ENCODE measurements around the gene RARA.
"Not testable (repeated sequence)": the region's sequence is repeated elsewhere in the genome, so short reads cannot be mapped to it uniquely, and the experiment has no call there.

RARA gene

GRCh38 chr17:40295488-40296436, 13.2 kb upstream of the RARA start:
- no peak for DNase-seq

GRCh38 chr17:40297511-40297910, 11.5 kb upstream of the RARA start:
- DNase-seq: no peak

GRCh38 chr17:40298726-40299125, 10.3 kb upstream of the RARA start:
- no peak for DNase-seq

- DNase-seq: not testable (repeated sequence)
These were observed 9.7 kb upstream of the RARA start for GRCh38 chr17:40299159-40299757.

- DNase-seq: no peak
These were observed 7.7 kb upstream of the RARA start for GRCh38 chr17:40301315-40301714.

- no peak for DNase-seq
These were observed 5.8 kb upstream of the RARA start for GRCh38 chr17:40303009-40303657.

GRCh38 chr17:40303708-40304551, 5.0 kb upstream of the RARA start:
- no peak for DNase-seq

GRCh38 chr17:40304552-40304863, 4.5 kb upstream of the RARA start:
- not testable (repeated sequence) for DNase-seq

- not testable (repeated sequence) for DNase-seq
These were observed 4.1 kb upstream of the RARA start for GRCh38 chr17:40304866-40305265.

- no peak for DNase-seq
These were observed 2.6 kb upstream of the RARA start for GRCh38 chr17:40306395-40306794.

- DNase-seq: no peak
These were observed 1.8 kb upstream of the RARA start for GRCh38 chr17:40307001-40307730.

GRCh38 chr17:40307740-40308239, 1.2 kb upstream of the RARA start:
- no peak for DNase-seq

GRCh38 chr17:40309949-40310510, 1.1 kb downstream of the RARA start:
- no peak for DNase-seq

- DNase-seq: no peak
These were observed 2.0 kb downstream of the RARA start for GRCh38 chr17:40310882-40311391.

- no peak for DNase-seq
These were observed 2.6 kb downstream of the RARA start for GRCh38 chr17:40311575-40311974.

- no peak for DNase-seq
These were observed 3.3 kb downstream of the RARA start for GRCh38 chr17:40312131-40312731.

GRCh38 chr17:40312893-40313667, 4.1 kb downstream of the RARA start:
- DNase-seq: no peak

- no peak for DNase-seq
These were observed 4.9 kb downstream of the RARA start for GRCh38 chr17:40313668-40314583.

- DNase-seq: peak; percentile 23
These were observed 5.6 kb downstream of the RARA start for GRCh38 chr17:40314584-40314956.

Measured in right kidney (tissue), 1 donor.